Fibroblast of lung (primary cell): ENCODE results near the gene SLC66A1. TPM values are rescaled to one million over a fixed set of nuclear protein-coding genes. Genes with fewer than 3 reads are reported as not detected.

Source experiments
- DNase-seq, 2 donors: peaks; one replicate each; pipeline versions ENCODE4 v3.0.0 to v3.0.0-alpha.2; 2010; ENCODE audit warnings: low read depth in 2 of 2
- H2AFZ ChIP-seq: 2 replicates; pipeline ENCODE4 v1.5.1; 2012; ENCODE audit warnings: low read length, control low read depth, inconsistent platforms
- H3K27ac ChIP-seq: 2 replicates; pipeline ENCODE4 v1.5.1; 2011; ENCODE audit warnings: low read length, control low read depth; ENCODE audit not compliant: insufficient read depth
- H3K27me3 ChIP-seq: 2 replicates; pipeline ENCODE4 v1.5.1; 2011; ENCODE audit warnings: mild to moderate bottlenecking, low read length; ENCODE audit not compliant: control insufficient read depth, insufficient read depth
- H3K36me3 ChIP-seq: 2 replicates; pipeline ENCODE4 v1.5.1; 2011; ENCODE audit warnings: low read length; ENCODE audit not compliant: control insufficient read depth, insufficient read depth
- H3K4me1 ChIP-seq: 2 replicates; pipeline ENCODE4 v1.5.1; 2011; ENCODE audit warnings: low read length; ENCODE audit not compliant: control insufficient read depth, insufficient read depth; ENCODE audit errors: extremely low read depth
- H3K4me2 ChIP-seq: 2 replicates; pipeline ENCODE4 v1.5.1; 2011; ENCODE audit warnings: low read length, control low read depth; ENCODE audit not compliant: insufficient read depth; ENCODE audit errors: extremely low read depth
- H3K4me3 ChIP-seq, 4 experiments: fragments of 200-600 bp in 1 of 4; sonication (generic) in 1 of 4; replicated peaks in 1 of 4; 2 replicates each; pipeline ENCODE4 v1.5.1; 2011 to 2016; ENCODE audit warnings: low read length in 4 of 4, low read depth in 3 of 4, mild to moderate bottlenecking in 3 of 4, control low read depth in 2 of 4, inconsistent platforms in 1 of 4, mixed read lengths in 1 of 4; ENCODE audit not compliant: insufficient read depth in 1 of 4; ENCODE audit errors: control extremely low read depth in 1 of 4
- H3K79me2 ChIP-seq: 2 replicates; pipeline ENCODE4 v1.5.1; 2012; ENCODE audit warnings: mild to moderate bottlenecking, low read length, inconsistent platforms; ENCODE audit not compliant: control insufficient read depth, insufficient read depth
- H3K9ac ChIP-seq: 2 replicates; pipeline ENCODE4 v1.5.1; 2011; ENCODE audit warnings: mild to moderate bottlenecking, low read length, control low read depth; ENCODE audit not compliant: insufficient read depth
- H3K9me3 ChIP-seq: 2 replicates; pipeline ENCODE4 v1.5.1; 2012; ENCODE audit warnings: low read depth, low read length; ENCODE audit not compliant: control insufficient read depth, insufficient read depth
- H4K20me1 ChIP-seq: 2 replicates; pipeline ENCODE4 v1.5.1; 2011; ENCODE audit warnings: low read length; ENCODE audit not compliant: control insufficient read depth, insufficient read depth; ENCODE audit errors: extremely low read depth
- EZH2 ChIP-seq: IDR thresholded peaks from 2 replicates; pipeline ENCODE4 v1.5.1; 2012; ENCODE audit warnings: low read length, control low read depth, mild to moderate bottlenecking; ENCODE audit errors: missing control alignments
- polyA plus RNA-seq, 2 donors: library from polyadenylated mRNA; depleted of rRNA in 1 of 2; stranded (reverse) in 1 of 2; unstranded in 1 of 2; fragments of >200 nt; gene quantifications; 2 replicates each; pipeline ENCODE4 v1.2.1, GENCODE V29; 2011 to 2012; ENCODE audit warnings: missing spikeins in 1 of 2
- total RNA-seq: library from RNA; depleted of rRNA; stranded (reverse); fragments of >200 nt; gene quantifications from 2 replicates; pipeline ENCODE4 v1.2.1, GENCODE V29; 2014
- TF ChIP-seq, protein P1 (sequence below), 2 donors: IDR thresholded peaks in 1 of 2; conservative IDR thresholded peaks in 1 of 2; 1 replicate in 1 of 2; 2 replicates in 1 of 2; pipeline ENCODE4 v1.5.1; 2011 to 2012; ENCODE audit warnings: low read length in 2 of 2, control low read depth in 1 of 2, inconsistent platforms in 1 of 2, low read depth in 1 of 2, mild to moderate bottlenecking in 1 of 2

Gene SLC66A1
- total and polyA plus RNA-seq, 2 donors (not counting 1 experiment from before 2014, with no cell fraction given) = 7.1 to 18.3 TPM

- no peaks in the 10 kb centered on the region for H4K20me1 ChIP-seq
- H3K4me2 ChIP-seq = no peak overlapping the region
- H3K27me3 ChIP-seq = no peaks in the 10 kb centered on the region
- no peak overlapping the region for H3K9ac ChIP-seq
- H3K36me3 ChIP-seq = peaks cover 13% of the 10 kb centered on the region
- no peaks in the 10 kb centered on the region for H3K9me3 ChIP-seq
- no peaks in the 10 kb centered on the region for H3K79me2 ChIP-seq
- DNase-seq = no peak
- no peaks in the 10 kb centered on the region for H3K4me1 ChIP-seq
- TF ChIP-seq EZH2 = no peak
- TF ChIP-seq, protein P1, sequence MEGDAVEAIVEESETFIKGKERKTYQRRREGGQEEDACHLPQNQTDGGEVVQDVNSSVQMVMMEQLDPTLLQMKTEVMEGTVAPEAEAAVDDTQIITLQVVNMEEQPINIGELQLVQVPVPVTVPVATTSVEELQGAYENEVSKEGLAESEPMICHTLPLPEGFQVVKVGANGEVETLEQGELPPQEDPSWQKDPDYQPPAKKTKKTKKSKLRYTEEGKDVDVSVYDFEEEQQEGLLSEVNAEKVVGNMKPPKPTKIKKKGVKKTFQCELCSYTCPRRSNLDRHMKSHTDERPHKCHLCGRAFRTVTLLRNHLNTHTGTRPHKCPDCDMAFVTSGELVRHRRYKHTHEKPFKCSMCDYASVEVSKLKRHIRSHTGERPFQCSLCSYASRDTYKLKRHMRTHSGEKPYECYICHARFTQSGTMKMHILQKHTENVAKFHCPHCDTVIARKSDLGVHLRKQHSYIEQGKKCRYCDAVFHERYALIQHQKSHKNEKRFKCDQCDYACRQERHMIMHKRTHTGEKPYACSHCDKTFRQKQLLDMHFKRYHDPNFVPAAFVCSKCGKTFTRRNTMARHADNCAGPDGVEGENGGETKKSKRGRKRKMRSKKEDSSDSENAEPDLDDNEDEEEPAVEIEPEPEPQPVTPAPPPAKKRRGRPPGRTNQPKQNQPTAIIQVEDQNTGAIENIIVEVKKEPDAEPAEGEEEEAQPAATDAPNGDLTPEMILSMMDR (conservative IDR thresholded peaks at IDR 0.05 in 1 of 2, IDR thresholded peaks at IDR 0.05 in 1 of 2; ENCODE audit: low read depth in 1 of 2, low read length in 2 of 2) = no peak
- H3K27ac ChIP-seq = no peak overlapping the region
- H2AFZ ChIP-seq = no peak overlapping the region
- no peak overlapping the region for H3K4me3 ChIP-seq
Measured at GRCh38 chr1:19331262-19331878, 19.2 kb downstream of the SLC66A1 start.

DNA sequence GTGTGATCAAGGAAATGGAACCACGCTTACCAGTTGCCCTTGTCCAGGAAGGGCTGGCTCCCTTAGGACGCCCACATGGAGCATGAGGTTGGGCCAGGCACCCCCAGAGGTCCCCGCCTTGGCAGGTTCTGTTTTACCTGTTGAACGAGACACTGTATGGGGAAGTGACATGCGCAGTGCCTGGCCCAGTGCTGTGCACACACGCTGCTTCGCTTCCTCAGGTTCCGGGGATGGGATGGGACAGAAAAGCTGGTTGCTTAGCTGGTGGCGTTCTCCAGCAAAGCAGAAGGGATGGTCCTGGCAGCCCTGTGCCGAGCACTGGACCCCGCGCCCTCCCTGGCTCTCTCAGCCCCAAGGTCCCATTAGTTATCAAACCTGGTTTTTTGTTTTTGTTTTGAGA lies 20.7 kb downstream of the SLC66A1 start:
- Histone ChIP-seq H3K79me2 (no peaks in the 10 kb centered on the region), H2AFZ (no peak overlapping the region), H3K4me1 (no peaks in the 10 kb centered on the region), H3K27me3 (no peaks in the 10 kb centered on the region), H4K20me1 (no peaks in the 10 kb centered on the region), H3K36me3 (peaks cover 7% of the 10 kb centered on the region), H3K9ac (no peak overlapping the region), H3K27ac (no peak overlapping the region), H3K4me2 (no peak overlapping the region), H3K9me3 (no peaks in the 10 kb centered on the region), H3K4me3 (no peak overlapping the region)
- DNase-seq = no peak
- TF ChIP-seq, protein P1 (conservative IDR thresholded peaks at IDR 0.05 in 1 of 2, IDR thresholded peaks at IDR 0.05 in 1 of 2; ENCODE audit: low read depth in 1 of 2, low read length in 2 of 2) = no peak

GRCh38 chr1:19333587-19334354 lies 21.6 kb downstream of the SLC66A1 start:
- Histone ChIP-seq H3K4me3 (no peak overlapping the region), H3K9ac (no peak overlapping the region), H3K4me1 (no peaks in the 10 kb centered on the region), H3K79me2 (no peaks in the 10 kb centered on the region), H2AFZ (no peak overlapping the region), H3K27ac (no peak overlapping the region), H3K9me3 (no peaks in the 10 kb centered on the region), H3K4me2 (no peak overlapping the region), H3K36me3 (peaks cover 8% of the 10 kb centered on the region), H4K20me1 (no peaks in the 10 kb centered on the region), H3K27me3 (no peaks in the 10 kb centered on the region)
- peak in 1 of 2 donors; percentile 20 for DNase-seq
- TF ChIP-seq EZH2 = no peak
- TF ChIP-seq, protein P1 (conservative IDR thresholded peaks at IDR 0.05 in 1 of 2, IDR thresholded peaks at IDR 0.05 in 1 of 2; ENCODE audit: low read depth in 1 of 2, low read length in 2 of 2) = no peak
